Upper lobe of left lung (tissue), 6 donors: ENCODE data around the gene OTUD1. TPM values are rescaled to one million over a fixed set of nuclear protein-coding genes. Genes with fewer than 3 reads are reported as not detected.

Experiments used
- ATAC-seq, 2 donors: fragments of 200-7000 bp; cut with Tn5 transposase; one replicate each; pipeline ENCODE4 v1.9.1; 2022; ENCODE audit warnings: mild to moderate bottlenecking in 2 of 2, moderate library complexity in 2 of 2; ENCODE audit not compliant: low FRiP score in 2 of 2
- DNase-seq, 2 donors: peaks; one replicate each; pipeline ENCODE4 v3.0.0-alpha.2; 2019 to 2020
- H3K27ac ChIP-seq, 4 donors: fragments of 200-600 bp; sonication (generic); one replicate each; pipeline ENCODE4 v1.5.1; 2016 to 2019
- H3K27me3 ChIP-seq, 4 donors: fragments of 200-600 bp; sonication (generic); one replicate each; pipeline ENCODE4 v1.5.1; 2017 to 2019
- H3K36me3 ChIP-seq, 4 donors: fragments of 200-600 bp; sonication (generic); one replicate each; pipeline ENCODE4 v1.5.1; 2016 to 2019
- H3K4me1 ChIP-seq, 4 donors: fragments of 200-600 bp; sonication (generic); one replicate each; pipeline ENCODE4 v1.5.1; 2018 to 2019
- H3K4me3 ChIP-seq, 4 donors: fragments of 200-600 bp; sonication (generic); one replicate each; pipeline ENCODE4 v1.5.1; 2017 to 2019; ENCODE audit warnings: mild to moderate bottlenecking in 2 of 4, moderate library complexity in 1 of 4
- H3K9me3 ChIP-seq, 4 donors: fragments of 200-600 bp; sonication (generic); one replicate each; pipeline ENCODE4 v1.5.1; 2018 to 2019
- CTCF ChIP-seq, 6 experiments: fragments of 450-650 bp in 4 of 6; fragments of 200-600 bp in 2 of 6; sonication (generic) in 2 of 6; IDR thresholded peaks; one replicate each; pipeline ENCODE4 v1.5.1; 2016 to 2019; ENCODE audit warnings: antibody characterized with exemption in 6 of 6
- EP300 ChIP-seq, 4 donors: sonication (generic); formaldehyde crosslinking; IDR thresholded peaks; one replicate each; pipeline ENCODE4 v1.5.1; 2017; ENCODE audit warnings: antibody characterized with exemption in 4 of 4, control low read depth in 2 of 4
- POLR2A ChIP-seq, 4 donors: fragments of 450-650 bp; IDR thresholded peaks; one replicate each; pipeline ENCODE4 v1.5.1; 2016 to 2017; ENCODE audit warnings: antibody characterized with exemption in 4 of 4, mild to moderate bottlenecking in 2 of 4
- POLR2AphosphoS5 ChIP-seq, 2 donors: sonication (generic); formaldehyde crosslinking; IDR thresholded peaks; one replicate each; pipeline ENCODE4 v1.5.1; 2017; ENCODE audit warnings: antibody characterized with exemption in 2 of 2
- WGBS, 2 donors: methylation state at CpG; one replicate each; pipeline ENCODE4 v1.1.5; 2017 to 2018; 5-methylcytosine and 5-hydroxymethylcytosine counted together
- total RNA-seq, 6 donors: library from RNA; depleted of rRNA in 4 of 6; stranded (reverse); fragments of >200 nt in 4 of 6; gene quantifications; one replicate each; pipeline versions ENCODE4 v1.1.0 to v1.2.1, GENCODE V29; 2016 to 2021
- donor health status: DM: no; HTN: no; CAD: no; lungs with moderate emphysema.
- donor health status: DM: no; HTN: yes; CAD: no; lungs with severe emphysema.

OTUD1 gene
- total RNA-seq, 6 donors from 2014 or later = 12.6 to 46.1 (median 35.3) TPM

GRCh38 chr10:23396695-23397094 lies 42.2 kb upstream of the OTUD1 start:
- no peak for TF ChIP-seq POLR2A (IDR thresholded peaks at IDR 0.05)
- no peak for TF ChIP-seq CTCF (IDR thresholded peaks at IDR 0.05)
- TF ChIP-seq POLR2AphosphoS5 (IDR thresholded peaks at IDR 0.05) = no peak
- TF ChIP-seq EP300 (IDR thresholded peaks at IDR 0.05) = no peak
- no peaks in the 10 kb centered on the region for H3K9me3 ChIP-seq
- H3K4me3 ChIP-seq = no peak overlapping the region
- no peaks in the 10 kb centered on the region for H3K27me3 ChIP-seq
- no peak for DNase-seq
- no peaks in the 10 kb centered on the region for H3K36me3 ChIP-seq
- H3K4me1 ChIP-seq = peaks cover 0 to 2% (median 0%) of the 10 kb centered on the region in 4 donors
- no peak overlapping the region for H3K27ac ChIP-seq
- WGBS, 2 donors = 87 to 93% methylated on average over 2 of the region's 2 CpGs
- no peak for ATAC-seq

DNA sequence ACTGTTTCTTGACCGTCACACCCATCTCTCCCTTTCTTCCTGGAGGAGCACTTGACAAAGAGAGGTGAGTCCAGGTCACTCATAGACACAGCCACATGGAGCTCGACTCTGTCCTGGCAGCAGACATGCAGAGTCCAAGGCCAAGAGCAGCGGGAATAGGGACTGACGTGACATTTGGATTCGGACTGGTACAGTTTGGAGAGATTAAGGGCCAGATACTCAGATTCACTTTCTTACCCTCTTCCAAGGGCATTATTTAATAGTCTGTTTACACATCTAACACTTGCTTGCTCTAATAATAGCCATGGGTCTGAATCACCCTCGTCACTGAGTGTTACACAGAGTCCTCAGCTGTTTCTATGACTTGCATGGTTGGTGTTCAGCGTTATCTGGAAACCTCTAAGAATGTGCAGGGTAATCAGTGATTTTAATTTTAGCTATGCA lies 39.2 kb upstream of the OTUD1 start:
- Histone ChIP-seq H3K4me3 (no peak overlapping the region), H3K9me3 (no peaks in the 10 kb centered on the region), H3K27ac (peak overlapping the region in 3 of 4 donors; percentile 32 to 67 (median 51)), H3K4me1 (peaks cover 0 to 2% (median 0%) of the 10 kb centered on the region in 4 donors), H3K36me3 (no peaks in the 10 kb centered on the region), H3K27me3 (no peaks in the 10 kb centered on the region)
- 66 to 70% methylated on average over 7 of the region's 7 CpGs for WGBS, 2 donors
- no peak for TF ChIP-seq POLR2A (IDR thresholded peaks at IDR 0.05)
- TF ChIP-seq EP300 (IDR thresholded peaks at IDR 0.05) = peak in 2 of 4 donors; percentile 59 to 62
- TF ChIP-seq CTCF (IDR thresholded peaks at IDR 0.05) = no peak
- peak; percentile 31 for TF ChIP-seq POLR2AphosphoS5 (IDR thresholded peaks at IDR 0.05)
- peak in 1 of 2 donors; percentile 39 for DNase-seq
- peak; percentile 78 to 92 for ATAC-seq

DNA sequence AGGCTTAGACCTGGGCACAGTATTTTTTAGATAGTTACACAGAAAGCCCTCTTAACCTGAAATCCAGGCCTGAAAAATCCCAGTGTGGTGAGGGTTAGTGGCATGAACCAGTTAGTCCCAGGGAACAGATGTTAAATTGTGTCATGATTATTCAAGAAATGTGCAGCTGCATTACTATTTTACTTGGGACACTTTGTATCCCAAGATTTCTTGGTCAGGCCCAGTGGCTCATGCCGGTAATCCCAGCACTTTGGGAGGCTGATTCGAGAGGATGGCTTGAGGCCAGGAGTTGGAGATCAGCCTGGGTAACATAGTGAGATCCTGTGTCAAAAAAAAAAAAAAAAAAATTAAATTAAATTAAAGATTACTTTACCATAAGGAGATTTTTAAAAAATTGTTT lies 36.0 kb upstream of the OTUD1 start:
- Histone ChIP-seq H3K4me3 (no peak overlapping the region), H3K36me3 (no peaks in the 10 kb centered on the region), H3K27me3 (no peaks in the 10 kb centered on the region), H3K4me1 (peaks cover 0 to 2% (median 0%) of the 10 kb centered on the region in 4 donors), H3K9me3 (no peaks in the 10 kb centered on the region), H3K27ac (no peak overlapping the region)
- no peak for DNase-seq
- 72 to 88% methylated on average over 2 of the region's 2 CpGs for WGBS, 2 donors
- no peak for ATAC-seq
- no peak for TF ChIP-seq POLR2AphosphoS5 (IDR thresholded peaks at IDR 0.05)
- TF ChIP-seq POLR2A (IDR thresholded peaks at IDR 0.05) = no peak
- TF ChIP-seq CTCF (IDR thresholded peaks at IDR 0.05) = no peak
- TF ChIP-seq EP300 (IDR thresholded peaks at IDR 0.05) = no peak

GRCh38 chr10:23403278-23403677 lies 35.6 kb upstream of the OTUD1 start:
- H3K27ac ChIP-seq = no peak overlapping the region
- WGBS, 2 donors = 61 to 84% methylated on average over 1 of the region's 1 CpG

DNA sequence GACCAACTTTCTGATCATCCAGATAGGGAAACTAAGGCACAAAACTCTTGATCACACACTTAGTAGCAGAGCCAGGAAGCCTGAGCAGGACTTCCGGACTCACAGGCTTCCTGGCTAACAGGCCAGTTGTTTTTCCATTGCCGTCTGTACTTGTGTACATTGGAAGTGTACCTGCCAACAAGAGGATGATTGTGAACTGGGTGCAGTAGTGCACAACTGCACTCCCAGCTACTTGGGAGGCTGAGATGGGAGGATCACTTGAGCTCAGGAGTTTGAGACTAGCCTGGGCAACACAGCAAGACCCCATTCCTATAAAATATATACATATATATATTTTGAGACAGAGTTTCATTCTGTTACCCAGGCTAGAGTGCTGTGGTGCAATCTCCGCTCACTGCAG lies 35.2 kb upstream of the OTUD1 start:
- Histone ChIP-seq H3K27ac (no peak overlapping the region), H3K36me3 (no peaks in the 10 kb centered on the region), H3K9me3 (no peaks in the 10 kb centered on the region), H3K27me3 (no peaks in the 10 kb centered on the region), H3K4me3 (no peak overlapping the region), H3K4me1 (peaks cover 0 to 2% (median 0%) of the 10 kb centered on the region in 4 donors)
- 77 to 100% methylated on average over 1 to 3 of the region's 3 CpGs for WGBS, 2 donors
- DNase-seq (no peak), ATAC-seq (no peak)
- TF ChIP-seq POLR2A (IDR thresholded peaks at IDR 0.05) (no peak), POLR2AphosphoS5 (IDR thresholded peaks at IDR 0.05) (no peak), EP300 (IDR thresholded peaks at IDR 0.05) (no peak), CTCF (IDR thresholded peaks at IDR 0.05) (no peak)

More at GRCh38 chr10:23403278-23403677, 35.6 kb upstream of the OTUD1 start:
- DNase-seq = no peak
- no peaks in the 10 kb centered on the region for H3K9me3 ChIP-seq
- no peaks in the 10 kb centered on the region for H3K36me3 ChIP-seq
- no peak for ATAC-seq
- peaks cover 0 to 2% (median 0%) of the 10 kb centered on the region in 4 donors for H3K4me1 ChIP-seq
- H3K27me3 ChIP-seq = no peaks in the 10 kb centered on the region
- TF ChIP-seq POLR2A (IDR thresholded peaks at IDR 0.05) = no peak
- no peak overlapping the region for H3K4me3 ChIP-seq
